SK-N-SH (cell line): ENCODE results near the gene TMEM163.

Source experiments
- CTCF ChIP-seq: fragments of 200-600 bp; sonication (generic); IDR thresholded peaks from 2 replicates; pipeline ENCODE4 v1.6.1; 2017; ENCODE audit warnings: antibody characterized with exemption, mild to moderate bottlenecking, moderate library complexity
- EZH2phosphoT487 ChIP-seq: fragments of 200-600 bp; sonication (generic); IDR thresholded peaks from 2 replicates; pipeline ENCODE4 v1.6.1; 2017; ENCODE audit warnings: low read depth, mixed run types, mild to moderate bottlenecking, antibody characterized with exemption, moderate library complexity, borderline replicate concordance
- JUND ChIP-seq: IDR thresholded peaks from 2 replicates; pipeline ENCODE4 v1.4.0; 2012
- MXI1 ChIP-seq: IDR thresholded peaks from 2 replicates; pipeline ENCODE4 v1.6.1; 2012; ENCODE audit warnings: mild to moderate bottlenecking, low read depth, low read length, improper control_type of control experiment
- POLR2AphosphoS5 ChIP-seq: IDR thresholded peaks from 2 replicates; pipeline ENCODE4 v1.6.1; 2012; ENCODE audit warnings: low read depth, low read length
- RAD21 ChIP-seq: IDR thresholded peaks from 2 replicates; pipeline ENCODE4 v1.6.1; 2012; ENCODE audit warnings: mild to moderate bottlenecking, low read length
- RFX5 ChIP-seq: IDR thresholded peaks from 2 replicates; pipeline ENCODE4 v1.6.1; 2012; ENCODE audit warnings: mild to moderate bottlenecking, improper control_type of control experiment, low read length
- TAF1 ChIP-seq: IDR thresholded peaks from 2 replicates; pipeline ENCODE4 v1.6.1; 2012; ENCODE audit warnings: low read depth, mild to moderate bottlenecking, low read length, moderate library complexity, borderline replicate concordance
- TCF12 ChIP-seq: IDR thresholded peaks from 2 replicates; pipeline ENCODE4 v1.4.0; 2012
- TF ChIP-seq, protein P1 (sequence below): fragments of 150-350 bp; IDR thresholded peaks from 2 replicates; pipeline ENCODE4 v1.6.1; 2017; ENCODE audit warnings: antibody characterized with exemption, low read length, low read depth, borderline replicate concordance

DNA sequence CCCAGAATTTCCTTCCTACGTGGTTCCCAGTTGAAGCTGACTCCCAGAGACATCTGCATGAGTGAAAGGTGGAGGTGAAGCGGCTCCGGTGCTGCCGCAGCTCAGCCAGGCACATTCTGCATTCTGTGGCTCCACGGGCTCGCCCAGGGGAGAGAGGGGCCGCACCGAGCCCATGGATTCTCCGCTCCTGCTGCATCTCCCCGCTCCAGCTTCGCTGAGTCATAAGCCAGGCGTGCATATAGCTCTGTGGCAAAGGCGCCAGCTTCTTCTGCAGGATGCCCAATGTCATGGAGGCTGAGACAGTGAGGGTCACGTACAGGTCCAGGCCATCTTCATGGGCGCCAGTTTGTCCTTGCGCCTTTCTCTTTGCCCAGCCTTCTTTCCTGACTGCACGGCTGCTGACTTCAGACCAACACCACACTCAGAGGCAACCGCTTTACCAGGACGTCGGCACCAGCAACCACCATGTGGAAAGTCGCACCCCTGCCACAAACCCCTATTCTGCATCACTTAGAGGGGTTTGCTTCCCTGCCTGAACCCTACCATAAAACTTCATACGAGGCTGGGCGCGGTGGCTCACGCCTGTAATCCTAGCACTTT is 249.2 kb downstream of the TMEM163 start:
- TF ChIP-seq POLR2AphosphoS5 (no peak), MXI1 (no peak), TAF1 (no peak), CTCF (no peak), RFX5 (no peak), RAD21 (no peak), TCF12 (no peak), EZH2phosphoT487 (no peak), JUND (no peak)
- TF ChIP-seq, protein P1, sequence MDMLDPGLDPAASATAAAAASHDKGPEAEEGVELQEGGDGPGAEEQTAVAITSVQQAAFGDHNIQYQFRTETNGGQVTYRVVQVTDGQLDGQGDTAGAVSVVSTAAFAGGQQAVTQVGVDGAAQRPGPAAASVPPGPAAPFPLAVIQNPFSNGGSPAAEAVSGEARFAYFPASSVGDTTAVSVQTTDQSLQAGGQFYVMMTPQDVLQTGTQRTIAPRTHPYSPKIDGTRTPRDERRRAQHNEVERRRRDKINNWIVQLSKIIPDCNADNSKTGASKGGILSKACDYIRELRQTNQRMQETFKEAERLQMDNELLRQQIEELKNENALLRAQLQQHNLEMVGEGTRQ: no peak
